HG03045 (cell line): ENCODE data around the gene HMOX2.
A peak's percentile ranks its signal among the peaks of the same experiment; 100 is the strongest.

Experiments
- ATAC-seq: cut with Tn5 transposase; IDR thresholded peaks from one replicate; pipeline ENCODE4 v1.9.1; 2021; ENCODE audit warnings: mild to moderate bottlenecking, moderate library complexity; ENCODE audit not compliant: unreplicated experiment

The HMOX2 gene, protein sequence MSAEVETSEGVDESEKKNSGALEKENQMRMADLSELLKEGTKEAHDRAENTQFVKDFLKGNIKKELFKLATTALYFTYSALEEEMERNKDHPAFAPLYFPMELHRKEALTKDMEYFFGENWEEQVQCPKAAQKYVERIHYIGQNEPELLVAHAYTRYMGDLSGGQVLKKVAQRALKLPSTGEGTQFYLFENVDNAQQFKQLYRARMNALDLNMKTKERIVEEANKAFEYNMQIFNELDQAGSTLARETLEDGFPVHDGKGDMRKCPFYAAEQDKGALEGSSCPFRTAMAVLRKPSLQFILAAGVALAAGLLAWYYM

DNA sequence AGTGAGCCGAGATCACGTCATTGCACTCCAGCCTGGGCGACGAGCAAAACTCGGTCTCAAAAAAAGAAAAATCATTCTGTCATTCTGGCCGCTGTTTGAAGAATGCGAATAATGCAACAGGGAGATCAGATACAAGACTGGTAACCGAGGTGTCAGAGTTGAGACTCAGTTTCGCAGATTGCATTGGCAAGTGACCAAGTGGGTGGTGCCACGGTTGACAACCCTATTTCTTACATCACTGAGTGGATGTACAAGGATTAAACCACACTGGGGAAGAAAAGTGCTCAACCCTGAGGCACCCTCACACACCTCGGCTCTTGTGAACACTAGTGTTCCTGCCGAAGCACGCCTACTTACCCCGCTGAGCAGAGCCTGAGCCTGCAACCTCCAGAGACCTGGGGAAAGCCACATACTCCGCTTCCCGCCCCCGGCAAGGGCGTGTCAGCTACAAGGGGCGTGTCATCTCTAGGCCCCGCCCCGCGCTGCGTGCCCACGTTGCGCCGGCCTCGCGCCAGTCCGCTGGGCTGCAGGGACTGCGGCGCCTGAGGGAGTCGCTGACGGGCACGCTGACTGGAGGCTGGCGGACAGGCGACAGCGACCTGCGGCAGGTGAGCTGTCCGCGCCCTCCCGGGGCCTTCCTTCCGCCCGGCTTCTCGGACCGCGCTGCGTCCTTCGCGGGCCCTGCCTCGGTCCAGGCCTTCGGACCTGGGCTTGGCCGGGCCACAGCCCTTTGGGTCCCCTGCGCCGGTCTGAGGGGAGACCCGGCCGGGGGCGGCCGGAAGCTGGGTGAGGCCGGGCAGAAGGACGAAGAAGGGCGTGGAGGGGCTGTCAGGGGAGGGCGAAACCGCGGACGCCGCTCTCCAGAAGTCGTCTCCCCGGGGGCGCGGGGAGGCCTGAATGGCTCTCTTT, at the start of gene HMOX2:
Gene HMOX2 (plus strand): TSS at position 519 of the 909 bp plus-strand sequence. CDS start 29,127 bp downstream, outside the sequence.
- peak; percentile 88 for ATAC-seq

DNA sequence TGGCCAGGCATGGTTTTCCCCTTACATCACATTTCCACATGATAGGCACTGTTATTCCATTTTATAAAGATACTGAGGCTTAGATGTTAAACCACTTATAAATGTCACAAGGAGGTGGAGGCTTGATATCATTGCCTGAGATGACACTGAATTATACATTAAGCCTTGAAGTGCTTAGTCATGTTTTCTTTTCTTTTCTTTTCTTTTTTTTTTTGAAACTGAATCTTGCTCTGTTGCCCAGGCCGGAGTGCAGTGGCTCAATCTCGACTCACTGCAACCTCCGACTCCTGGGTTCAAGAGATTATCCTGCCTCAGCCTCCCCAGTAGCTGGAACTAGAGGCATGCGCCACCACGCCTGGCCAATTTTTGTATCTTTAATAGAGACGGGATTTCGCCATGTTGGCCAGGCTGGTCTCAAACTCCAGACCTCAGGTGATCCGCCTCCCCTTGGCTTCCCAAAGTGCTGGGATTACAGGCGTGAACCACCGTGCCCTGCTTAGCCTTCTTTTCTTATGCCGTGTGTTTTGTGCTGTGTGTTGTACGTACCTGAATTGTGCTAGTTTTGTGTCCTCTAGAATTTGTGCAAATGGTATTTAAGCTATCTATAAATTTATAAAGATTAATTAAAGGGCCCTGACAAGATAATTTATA, 49.4 kb upstream of the HMOX2 start:
- ATAC-seq, result no peak

DNA sequence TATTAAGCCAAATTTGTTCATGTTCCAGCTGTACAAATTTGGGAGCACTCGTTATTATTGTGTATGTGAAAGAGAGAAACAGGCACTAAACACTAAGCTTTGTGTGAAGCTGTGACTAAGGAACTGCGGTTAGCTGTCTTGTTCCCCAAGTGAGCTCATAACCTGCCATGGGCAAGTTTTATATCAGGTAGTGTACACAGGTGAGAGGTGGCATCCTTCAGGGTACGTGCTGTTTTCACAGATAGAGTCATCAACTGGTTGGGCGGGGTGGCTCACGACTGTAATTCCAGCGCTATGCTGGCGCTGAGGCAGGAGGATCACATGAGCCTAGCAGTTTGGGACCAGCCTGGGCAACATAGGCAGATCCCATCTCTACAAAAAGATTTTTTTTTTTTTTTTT, 47.7 kb upstream of the HMOX2 start:
- no peak for ATAC-seq

DNA sequence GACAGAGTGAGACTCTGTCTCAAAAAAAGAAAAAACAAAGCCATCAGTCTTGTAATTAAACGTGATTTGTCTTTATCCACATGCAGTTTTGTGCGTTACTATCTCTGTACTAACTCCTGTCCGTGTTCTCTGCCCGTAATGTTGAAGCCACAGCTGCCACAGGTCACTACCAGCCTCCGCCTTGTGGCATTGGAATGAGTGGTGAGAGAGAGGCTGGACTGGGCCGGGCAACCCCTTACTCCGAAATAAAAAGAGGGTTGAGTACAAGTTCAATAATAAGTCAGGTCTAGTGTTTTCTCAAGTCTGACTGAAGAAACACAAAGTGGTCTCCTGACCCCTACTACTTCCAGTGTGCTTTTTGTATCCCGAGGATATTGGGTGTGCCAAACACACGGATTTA, 45.2 kb upstream of the HMOX2 start:
- ATAC-seq, result no peak

DNA sequence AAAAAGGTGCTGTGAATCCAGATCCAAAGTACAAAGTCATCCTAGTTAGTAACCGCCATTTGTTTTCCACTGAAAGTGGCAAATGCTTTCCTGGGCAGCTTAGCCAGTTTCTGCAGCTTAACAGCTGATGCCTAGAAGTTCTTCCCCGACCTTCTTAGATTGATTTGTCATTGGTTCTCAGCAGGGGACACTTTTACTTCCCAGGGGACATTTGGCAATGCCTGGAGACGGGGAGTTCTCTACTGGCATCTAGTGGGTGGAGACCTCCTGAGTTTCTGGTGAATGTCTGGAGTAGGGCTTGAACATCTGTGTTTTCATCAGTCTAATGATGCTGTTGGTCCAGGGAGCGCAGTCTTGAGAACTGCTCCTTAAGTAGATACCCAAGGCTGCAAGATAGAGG, 43.0 kb upstream of the HMOX2 start:
- no peak for ATAC-seq

DNA sequence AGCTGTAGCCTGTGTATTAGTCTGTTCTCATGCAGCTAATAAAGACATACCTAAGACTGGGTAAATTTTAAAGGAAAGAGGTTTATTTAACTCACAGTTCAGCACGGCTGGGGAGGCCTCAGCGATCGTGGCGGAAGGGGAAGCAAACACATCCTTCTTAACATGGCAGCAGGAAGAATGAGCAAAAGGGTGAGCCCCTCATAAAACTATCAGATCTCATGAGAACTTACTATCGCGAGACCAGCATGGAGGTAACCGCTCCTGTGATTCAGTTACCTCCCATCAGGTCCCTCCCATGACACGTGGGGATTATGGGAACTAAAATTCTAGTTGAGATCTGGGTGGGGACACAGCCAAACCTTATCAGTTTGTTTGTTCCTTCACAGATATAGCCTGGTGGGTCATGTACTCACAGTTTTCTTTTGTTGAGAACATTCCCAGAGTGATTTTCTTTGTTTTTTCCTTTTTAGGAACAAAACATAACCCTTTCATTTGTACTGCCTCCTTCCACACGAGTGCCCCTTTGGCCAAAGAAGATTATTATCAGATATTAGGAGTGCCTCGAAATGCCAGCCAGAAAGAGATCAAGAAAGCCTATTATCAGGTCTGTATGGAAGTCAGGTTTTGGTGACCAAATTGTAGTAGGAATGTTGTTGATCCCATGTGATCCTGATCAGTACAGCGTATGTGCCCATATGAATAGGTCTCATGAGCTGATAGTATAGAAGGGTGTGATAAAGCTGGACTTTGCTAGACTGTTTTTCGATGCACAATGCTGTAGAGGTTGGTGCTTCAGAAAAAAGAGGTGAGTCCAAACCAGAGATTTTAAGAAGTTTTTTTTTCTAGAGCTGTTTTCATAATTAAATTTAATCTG, 42.0 kb upstream of the HMOX2 start:
- ATAC-seq, result no peak

DNA sequence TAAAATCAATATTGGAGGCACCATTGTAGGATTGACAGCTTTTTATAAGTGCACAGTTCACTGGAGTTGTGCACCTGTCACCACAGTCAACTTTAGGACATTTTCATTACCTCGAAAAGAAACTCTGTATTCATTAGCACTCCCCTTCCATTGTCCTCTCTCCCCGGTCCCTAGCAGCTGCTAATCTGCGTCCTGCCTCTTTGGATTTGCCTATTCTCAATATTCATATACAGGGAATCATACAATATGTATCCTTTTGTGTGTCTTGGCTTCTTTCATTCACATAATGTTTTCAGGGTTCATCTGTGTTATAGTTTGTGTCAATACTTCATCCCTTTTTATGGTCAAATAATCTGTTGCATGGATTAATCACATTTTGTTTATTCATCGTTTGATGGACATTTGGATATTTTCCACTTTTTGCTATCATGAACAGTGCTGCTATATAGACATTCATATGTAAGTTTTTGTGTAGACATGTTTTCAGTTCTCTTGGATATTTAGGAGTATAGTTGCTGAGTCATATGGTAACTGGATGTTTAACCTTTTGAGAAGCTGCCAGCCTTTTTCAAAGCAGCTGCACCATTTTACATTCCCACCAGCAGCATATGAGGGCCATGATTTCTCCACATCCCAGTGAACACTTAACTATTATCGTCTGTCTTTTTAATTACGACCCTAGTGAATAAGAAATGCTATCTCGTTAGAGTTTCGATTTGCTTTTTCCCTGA, 40.7 kb upstream of the HMOX2 start:
- ATAC-seq, result no peak

DNA sequence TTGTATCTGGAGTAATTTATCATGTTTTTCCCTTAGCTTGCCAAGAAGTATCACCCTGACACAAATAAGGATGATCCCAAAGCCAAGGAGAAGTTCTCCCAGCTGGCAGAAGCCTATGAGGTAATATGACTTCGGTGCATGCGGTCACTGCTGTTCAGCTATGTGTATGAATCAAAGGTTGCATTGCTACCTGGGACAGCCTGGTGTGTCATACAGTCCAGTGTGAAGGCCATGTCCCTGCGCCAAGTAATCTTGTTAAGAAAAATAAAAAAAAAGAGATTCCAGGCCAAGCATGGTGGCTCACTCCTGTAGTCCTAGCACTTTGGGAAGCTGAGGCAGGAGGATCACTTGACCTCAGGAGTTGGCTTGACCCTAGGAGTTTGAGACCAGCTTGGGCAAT, 38.8 kb upstream of the HMOX2 start:
- no peak for ATAC-seq

DNA sequence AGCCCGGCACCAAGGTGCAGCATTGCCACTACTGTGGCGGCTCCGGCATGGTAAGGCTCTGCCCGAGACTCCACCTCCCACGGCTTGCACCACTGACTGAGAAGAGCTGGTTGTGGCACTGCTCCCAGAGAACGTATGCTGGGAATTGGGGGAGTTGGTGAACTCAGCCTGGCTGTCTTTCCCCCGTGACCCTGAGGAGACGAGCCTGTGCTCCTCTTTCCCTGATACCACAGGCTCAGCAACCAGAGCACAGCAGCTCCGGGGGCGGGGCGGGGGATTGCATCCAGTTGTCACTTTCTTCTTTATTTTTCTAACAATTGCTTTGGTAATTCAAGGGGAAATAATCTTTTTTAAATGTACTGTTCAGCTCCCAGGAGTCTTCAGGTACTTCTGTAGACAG, 33.8 kb upstream of the HMOX2 start:
- no peak for ATAC-seq

DNA sequence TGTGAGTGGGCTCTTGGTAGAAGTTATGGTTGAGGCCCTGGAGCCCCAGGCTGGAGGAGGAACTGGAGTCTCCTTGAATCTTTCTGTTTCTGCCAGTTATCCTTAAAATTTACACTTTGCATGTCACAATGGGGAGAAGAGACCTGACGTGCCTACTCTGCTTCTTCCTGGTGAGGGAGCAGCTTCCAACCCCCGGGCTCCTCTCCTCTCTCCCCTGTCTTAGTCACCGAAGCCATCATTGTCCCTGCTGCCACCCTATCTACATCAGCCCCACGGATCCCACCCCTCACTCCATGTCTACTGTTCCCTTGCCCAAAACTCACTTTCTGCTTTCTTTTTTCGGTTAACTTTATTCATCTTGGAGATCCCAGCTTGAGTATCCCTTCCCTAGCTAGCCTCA, 32.9 kb upstream of the HMOX2 start:
- ATAC-seq, result no peak

DNA sequence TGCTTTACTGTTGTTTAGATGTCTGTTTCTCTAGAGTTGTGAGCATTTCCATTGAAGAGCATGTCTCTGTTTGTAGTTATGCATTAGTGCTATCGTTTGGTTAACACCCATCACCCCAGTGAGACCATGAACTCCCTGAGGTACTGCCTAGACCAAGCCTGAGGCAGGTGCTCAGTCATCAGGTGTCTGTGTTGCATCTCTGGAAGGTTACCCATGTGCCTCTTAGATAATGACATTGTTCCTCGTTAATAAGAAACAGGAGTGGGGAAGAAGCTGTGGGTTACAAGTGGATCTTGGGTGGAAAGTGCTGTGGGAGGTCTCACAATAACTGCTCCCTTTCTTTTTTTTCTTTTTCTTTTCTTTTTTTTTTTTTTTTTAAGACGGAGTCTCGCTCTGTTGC, 32.2 kb upstream of the HMOX2 start:
- no peak for ATAC-seq

DNA sequence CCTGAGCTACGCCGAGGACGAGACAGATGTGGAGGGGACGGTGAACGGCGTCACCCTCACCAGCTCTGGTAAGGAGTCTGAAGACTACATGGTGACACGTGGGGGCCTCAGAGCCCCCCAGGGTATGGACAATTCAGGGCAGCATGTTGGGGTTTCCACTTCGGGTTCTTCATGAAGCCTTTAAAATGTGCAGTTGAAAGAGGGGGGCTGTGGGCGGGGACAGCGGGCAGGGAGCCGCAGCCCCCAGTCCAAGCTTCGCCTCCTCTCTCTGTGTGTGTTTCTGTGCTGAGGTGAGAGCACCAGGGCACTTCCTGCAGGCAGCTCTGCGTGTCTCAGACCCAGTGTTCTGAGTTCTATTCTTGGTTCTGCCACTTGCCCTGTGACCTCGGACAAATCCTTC, 25.8 kb upstream of the HMOX2 start:
- no peak for ATAC-seq

DNA sequence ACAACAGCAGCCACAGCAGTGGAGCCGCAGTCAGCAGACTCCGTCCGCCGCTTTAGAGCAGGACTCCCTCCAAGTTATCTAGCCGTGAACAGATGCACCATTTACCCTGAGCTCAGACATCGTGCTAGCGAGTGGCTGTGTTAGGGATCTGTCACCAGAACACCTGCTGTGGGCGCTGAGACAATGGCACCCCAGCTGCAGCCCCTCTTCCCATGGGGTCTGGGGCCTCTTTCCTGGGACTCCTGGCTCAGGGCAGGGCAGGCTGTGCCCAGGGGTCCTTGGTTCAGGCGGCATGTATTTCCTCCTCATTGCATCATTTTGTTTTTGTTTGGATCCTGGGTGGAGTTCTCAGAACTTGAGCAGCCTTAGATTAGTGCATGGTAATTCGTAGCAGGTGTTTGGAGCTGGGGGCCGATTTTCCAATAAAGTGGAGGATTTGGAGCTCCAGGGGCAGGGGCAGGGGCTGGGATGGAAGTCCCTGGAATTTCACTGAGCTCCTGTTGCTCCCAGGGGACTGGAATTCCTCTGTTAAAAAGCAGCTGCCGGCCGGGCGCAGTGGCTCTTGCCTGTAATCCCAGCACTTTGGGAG, 25.2 kb upstream of the HMOX2 start:
- no peak for ATAC-seq

DNA sequence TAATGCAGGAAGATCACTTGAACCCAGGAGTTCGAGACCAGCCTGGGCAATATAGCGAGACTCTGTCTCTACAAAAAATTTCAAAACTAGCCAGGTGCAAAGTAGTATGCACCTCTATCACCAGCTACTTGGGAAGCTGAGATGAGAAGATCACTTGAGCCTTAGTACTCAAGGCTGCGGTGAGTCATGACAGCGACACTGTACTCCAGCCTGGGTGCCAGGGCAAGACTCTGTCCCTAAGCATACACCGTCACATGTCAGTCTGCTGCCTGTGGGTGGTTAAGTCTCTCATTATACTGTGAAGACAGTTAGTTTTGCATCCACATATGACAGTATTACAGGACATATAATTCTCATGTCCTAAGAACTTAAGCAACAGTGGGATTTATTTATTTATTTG, 23.5 kb upstream of the HMOX2 start:
- no peak for ATAC-seq

DNA sequence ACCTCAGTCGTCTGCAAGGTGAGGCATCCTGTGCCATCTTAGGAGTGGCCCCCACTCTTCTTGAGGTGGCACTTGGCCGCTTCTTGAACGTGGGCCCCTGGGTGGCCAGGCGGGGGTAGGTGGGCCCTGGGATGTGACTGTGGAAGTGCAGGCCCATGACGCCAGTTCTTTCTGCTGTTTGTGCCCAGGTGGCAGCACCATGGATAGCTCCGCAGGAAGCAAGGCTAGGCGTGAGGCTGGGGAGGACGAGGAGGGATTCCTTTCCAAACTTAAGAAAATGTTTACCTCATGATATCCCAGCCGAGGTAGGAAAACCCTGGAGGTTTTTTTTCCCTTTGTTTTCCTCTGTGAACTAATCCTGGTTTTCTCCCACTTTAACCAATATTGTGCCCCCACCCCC, 21.6 kb upstream of the HMOX2 start:
- no peak for ATAC-seq

DNA sequence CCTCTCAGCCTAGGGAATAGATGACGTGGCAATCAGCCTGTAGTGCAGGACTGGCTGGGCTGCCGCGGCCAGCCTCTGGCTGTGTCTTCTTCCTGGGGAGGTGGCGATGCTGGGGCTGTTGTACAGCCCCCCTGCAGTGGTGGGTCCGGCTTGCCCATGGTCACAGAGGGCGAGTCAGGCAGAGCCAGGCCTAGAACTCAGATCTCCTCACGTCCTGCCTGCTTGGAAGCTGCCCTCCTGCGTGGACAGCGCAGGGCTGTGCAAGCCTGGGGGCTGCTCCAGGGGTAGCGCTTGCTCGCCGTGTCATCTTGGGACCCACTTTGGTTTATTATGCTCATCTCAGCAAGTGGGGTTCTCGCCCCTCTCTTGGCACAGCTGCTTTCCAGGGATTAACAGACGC, 21.1 kb upstream of the HMOX2 start:
- no peak for ATAC-seq

DNA sequence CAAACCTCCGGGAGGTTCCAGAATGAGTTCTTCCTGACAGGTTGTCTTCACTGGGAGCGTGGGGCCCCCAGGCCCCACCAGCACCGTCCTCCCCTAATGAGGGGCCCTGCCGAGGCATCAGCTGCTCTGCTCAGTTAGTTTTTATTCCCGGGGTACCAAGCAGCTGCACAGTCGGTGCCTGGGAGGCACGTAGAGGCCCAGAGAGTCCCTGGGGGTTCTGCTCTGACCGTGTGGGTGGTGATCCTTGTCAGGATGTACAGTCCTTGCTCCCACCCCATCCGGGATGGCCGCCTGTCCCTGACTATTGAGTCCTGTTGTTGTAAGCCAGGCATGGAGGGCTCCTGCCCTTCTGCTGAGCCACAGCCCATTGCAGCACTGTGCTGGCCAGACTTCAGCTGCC, 20.2 kb upstream of the HMOX2 start:
- ATAC-seq, result no peak

DNA sequence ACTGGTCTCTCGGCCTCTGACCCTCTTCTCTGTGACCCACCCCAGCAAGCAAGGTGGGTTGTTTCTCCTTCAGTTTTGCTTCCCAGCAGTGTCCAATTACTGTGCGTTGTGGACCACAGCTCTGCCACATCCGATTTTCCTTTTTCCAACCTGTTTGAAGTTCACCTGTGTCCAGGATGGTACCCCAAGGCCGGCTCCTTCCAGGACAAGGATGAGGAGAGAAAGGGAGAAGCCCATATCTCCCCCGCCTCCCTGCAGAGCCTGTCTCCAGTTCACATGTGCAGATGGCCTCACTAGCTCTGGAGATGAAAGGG, 15.3 kb upstream of the HMOX2 start:
- no peak for ATAC-seq

DNA sequence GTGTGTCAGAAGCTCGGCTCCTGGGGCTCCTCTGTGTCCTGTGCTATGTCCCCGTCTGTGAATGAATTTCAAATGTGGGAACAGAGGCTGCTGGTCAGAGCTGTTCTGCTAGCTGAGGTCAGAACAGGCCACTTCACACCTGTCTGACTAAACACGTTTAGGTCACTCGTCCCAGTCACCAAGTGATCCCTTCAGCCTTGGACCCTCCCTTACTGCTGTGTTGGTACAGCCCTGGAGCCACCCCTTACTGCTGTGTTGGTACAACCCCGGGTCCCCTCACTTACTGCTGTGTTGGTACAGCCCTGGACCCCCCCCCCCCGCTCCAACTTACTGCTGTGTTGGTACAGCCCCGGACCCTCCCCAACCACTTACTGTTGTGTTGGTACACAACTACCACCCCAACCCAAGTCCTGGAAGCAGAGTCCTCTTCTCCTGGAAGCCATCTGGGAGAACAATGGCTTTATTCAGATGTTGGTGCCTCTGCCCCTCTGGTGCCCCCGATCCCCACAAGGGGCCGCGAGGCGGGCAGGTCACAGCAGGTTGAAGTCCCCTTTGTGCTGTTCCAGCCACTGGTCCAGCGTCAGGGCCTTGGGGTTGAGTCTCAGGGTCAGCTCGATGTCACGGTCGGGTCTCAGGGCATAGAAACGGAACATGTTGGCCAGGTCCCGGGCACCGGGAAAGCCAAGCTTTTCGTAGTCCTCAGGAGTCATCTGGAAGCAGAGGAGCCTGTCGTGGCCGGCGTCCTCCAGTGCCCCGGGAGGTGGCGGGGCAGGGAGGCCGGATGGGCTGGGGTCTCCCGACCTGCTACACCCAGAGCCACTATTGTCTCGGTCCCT, 14.7 kb upstream of the HMOX2 start:
- no peak for ATAC-seq
